ENCODE data around the gene ZFAND3.

GRCh38 chr6:37798436-37799262 is 20.9 kb upstream of the ZFAND3 start:
- TF ChIP-seq CTCF (IDR thresholded peaks at IDR 0.05) (no peak), POLR2A (IDR thresholded peaks at IDR 0.05) (no peak), POLR2AphosphoS5 (IDR thresholded peaks at IDR 0.05) (no peak)
